Activated CD4-positive, alpha-beta T cell treated with anti-CD3 and anti-CD28 coated beads, Interleukin-2, amount 50 U/mL, for 1 hour (primary cell): ENCODE data around the gene GYPB.
"Not testable (repeated sequence)": the region's sequence is repeated elsewhere in the genome, so short reads cannot be mapped to it uniquely, and the experiment has no call there.

ENCODE experiments used
- DNase-seq: peaks from one replicate; pipeline ENCODE4 v3.0.0-alpha.2; 2020

Gene GYPB

DNA sequence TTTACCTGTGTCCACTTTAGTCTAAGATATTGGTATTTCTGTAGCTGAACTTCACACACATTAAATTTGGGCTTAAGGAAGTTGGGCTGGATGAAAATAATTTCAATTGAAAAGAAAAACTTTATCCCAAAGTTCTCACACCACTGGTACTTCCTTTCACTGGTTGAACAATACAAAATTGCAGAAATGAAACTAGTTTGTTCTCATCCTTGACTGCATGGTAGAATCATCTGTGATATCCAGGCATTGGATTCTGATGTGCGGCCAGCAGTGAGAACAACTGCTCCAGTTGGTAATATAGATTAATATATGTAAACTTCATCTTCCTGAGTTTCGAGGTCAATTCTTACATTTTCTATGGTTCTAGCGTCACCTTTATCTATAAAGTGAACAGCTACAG lies 10.6 kb downstream of the GYPB start:
- not testable (repeated sequence) for DNase-seq

DNA sequence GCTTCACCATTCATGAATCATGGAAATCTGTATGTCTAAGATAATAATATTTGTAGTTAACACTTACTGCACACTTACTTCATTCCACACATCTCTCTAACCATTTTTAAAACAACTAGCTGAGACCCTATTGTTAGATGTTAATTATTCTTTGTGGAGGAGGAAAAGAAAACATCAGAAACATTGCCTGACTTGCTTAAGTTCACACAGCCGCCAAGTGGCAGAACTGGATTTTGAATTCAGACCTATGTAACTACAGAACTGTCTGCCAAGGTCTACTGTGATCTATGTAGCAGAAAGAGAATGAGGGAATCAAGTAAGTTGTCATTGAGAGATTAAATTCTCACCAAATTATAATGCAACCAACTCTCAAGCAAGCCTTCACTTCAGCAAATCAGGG lies 11.2 kb downstream of the GYPB start:
- not testable (repeated sequence) for DNase-seq

DNA sequence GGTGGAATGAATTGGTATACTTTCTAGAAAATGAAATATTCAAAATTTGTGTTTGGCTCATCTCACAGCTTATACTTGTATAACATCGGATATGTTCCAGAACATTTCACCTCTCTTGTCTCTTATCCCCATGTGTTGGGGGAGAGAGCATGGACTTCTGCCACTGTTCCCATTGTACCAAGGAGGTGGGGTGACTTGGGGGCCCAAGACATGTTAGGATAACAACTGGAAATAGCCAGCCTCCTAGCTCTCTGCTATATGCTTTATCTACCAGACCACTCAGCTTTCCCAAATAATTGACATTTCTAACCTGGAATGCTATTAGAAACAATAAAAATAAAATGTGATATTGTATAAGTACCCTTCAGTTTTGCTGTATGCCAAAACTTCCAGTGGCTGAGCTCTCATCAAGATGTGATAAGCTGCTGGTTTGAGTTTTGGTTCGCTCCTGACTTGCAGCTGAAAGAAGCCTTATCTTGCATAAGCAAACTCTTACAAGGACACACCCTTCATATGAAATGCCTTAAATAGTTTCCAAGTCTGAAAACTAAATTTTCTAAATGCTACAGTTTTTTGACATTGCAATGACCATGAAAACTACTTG lies 12.9 kb downstream of the GYPB start:
- DNase-seq, result not testable (repeated sequence)

DNA sequence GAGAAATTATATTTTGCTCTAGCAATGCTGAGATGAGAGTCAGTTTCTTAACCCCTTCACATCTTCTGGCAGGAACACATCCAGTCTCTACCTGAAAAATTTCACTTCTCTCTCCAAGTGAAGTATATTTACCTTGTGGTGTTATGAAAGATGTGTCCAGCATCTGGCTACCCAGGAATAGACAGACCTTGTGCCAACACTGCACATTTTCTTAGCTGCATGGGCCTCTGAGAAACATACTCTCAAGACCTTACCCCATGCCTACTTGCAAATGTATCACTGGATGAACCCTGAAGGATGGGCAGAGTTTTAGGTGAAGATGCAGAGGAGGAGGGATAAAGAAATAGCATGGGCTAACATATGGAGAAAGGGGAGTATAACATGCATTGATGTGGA lies 13.6 kb downstream of the GYPB start:
- not testable (repeated sequence) for DNase-seq

DNA sequence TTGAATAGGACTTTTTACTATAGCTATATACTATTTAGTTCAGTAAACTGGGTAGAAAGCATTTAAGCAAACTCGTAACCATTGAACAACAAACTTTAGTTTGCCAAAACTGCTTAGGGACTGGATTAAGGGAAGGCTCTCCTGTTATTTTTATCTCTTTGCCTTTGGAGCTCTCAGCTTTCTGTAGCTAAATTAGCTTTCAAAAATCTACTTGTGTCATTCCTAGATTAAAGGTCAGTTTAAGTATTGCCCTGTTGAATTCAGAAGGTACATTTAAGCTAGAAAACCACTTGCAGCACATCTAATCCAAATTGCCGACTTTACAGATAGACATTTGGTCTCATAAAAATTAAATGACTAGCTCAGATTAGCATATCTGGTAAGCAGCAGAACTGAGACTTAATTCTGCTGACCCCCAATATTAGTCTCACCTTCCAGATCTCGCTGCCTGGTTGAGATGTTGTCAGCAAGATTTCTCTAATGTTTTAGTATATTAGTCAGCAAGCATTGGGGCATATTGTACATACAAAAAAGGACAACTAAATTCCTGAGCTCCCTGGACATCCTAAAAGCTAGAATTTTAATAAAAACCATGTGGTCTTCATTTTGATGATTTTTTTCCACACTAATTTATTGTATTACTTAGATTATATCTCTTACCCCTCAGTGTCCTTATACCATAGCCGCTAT lies 14.2 kb downstream of the GYPB start:
- not testable (repeated sequence) for DNase-seq

DNA sequence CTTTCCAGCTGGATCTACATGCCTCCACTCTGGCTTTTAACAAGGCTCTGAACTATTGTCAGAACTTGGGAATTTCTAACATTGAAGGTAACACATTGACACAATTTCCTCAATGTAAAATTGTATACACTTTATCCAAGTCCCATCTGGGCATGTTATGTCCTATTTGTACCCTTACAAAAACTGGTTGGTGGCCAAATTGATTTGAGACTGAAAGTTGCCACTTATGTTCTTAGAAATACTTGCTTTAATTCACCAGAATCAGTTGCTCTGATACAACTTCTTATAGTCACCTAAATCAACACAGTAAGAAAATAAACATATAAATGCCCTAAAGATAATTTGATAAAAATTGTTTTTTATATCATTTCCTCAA lies 15.3 kb downstream of the GYPB start:
- not testable (repeated sequence) for DNase-seq

DNA sequence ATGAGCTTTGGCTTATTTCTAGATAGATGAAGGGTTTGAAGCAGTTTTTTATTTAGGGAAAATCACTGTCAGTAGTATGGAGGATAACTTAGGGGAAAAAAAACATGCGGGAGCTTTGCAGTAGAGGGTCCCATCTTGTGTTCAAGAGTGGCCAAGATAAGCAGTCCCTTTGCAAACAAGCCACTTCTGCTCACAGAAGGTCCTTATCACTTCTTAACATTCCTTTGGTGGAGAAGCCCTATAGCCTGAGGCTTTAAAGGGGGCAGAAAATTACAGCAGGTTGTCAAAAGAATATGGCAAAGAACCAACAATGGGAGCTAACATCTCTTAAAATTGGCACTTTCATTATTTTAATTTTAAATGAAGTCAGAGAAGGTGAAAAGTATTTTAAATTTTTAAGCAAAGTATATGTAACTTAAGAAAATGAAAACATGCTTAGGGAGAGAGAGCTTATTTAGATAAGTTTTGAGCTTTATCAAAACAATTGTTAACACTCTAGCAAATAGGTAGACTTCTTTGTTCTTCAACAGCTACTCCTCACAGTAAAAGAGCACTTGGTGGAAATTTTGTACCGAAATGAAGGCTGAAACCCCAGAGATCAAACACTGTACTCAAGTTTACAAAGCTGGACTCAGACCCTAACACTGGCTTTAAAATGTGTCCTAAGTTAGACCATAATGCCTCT lies 15.8 kb downstream of the GYPB start:
- not testable (repeated sequence) for DNase-seq

DNA sequence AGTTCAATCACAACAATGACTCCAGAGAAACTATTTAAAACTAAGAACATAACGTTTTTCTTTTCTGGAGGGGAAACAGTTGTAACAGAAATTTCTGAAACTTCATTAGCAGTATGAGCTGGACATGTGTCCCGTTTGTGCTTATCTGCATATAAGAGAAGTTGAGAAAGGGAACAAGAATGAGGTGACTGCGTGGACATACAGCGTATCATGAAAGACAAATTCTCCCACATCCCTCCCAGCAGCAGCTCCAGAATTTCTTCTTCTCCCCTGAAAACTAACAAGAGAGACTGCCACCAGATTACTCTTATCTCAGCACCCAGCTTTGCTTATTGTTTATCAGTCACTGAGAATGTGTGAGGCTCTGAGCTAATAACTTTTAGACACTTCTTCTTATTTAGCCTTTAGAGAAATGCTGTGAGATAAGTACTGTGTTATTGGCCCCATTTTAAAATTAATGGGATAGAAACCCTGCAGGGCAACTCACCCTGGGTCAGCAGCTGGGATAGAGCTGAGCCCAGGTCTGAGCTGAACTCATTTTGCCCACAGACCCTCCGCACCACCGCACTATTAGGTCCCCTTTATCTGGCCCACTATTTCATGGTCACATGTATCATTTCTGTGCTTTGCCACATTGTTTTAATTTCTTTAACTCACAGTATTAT lies 18.7 kb downstream of the GYPB start:
- DNase-seq, result not testable (repeated sequence)

DNA sequence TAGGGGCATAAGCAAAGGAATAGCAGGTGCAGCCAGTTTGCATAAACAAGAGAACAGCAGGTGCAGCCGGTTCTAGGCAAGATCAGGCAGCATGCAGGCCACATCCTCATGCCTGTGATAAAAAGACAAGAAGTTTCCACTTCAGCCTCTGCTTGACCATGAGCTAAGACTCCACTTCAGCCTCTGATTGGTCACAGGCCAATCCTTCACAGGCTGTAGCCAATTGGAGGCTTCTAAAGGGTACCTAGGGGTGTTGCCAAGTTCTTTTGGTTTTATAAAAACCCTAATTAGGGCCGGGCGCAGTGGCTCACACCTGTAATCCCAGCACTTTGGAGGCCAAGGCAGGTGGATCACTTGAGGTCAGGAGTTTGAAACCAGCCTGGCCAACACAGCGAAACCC lies 23.0 kb downstream of the GYPB start:
- DNase-seq, result not testable (repeated sequence)

DNA sequence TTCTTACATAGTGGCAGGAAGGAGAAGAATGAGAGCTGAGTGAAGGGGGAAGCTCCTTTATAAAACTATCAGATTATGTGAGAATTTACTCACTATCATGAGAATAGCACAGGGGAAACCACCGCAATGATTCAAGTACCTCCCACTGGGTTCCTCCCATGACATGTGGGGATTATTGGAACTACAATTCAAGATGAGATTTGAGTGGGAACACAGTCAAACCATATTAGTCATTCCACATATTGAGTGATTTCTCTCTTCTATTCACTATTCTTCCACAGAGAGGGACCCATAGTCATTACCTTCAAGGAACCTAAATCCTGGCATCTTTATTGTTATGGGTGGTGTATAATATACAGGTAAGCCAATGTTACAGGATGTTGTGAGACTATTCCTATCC lies 27.4 kb downstream of the GYPB start:
- DNase-seq, result not testable (repeated sequence)

DNA sequence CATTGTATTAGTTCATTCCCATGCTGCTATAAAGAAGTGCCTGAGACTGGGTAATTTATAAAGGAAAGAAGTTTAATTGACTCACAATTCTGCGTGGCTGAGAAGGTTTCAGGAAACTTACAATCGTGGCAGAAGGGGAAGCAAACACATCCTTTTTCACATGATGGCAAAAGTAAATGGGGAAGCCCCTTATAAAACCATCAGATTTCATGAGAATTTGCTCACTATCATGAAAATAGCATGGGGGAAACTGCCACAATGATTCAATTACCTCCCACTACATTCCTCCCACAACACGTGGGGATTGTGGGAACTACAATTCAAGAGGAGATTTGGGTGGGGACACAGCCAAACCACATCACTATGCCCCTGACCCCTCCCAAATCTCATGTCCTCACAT lies 28.5 kb downstream of the GYPB start:
- not testable (repeated sequence) for DNase-seq

DNA sequence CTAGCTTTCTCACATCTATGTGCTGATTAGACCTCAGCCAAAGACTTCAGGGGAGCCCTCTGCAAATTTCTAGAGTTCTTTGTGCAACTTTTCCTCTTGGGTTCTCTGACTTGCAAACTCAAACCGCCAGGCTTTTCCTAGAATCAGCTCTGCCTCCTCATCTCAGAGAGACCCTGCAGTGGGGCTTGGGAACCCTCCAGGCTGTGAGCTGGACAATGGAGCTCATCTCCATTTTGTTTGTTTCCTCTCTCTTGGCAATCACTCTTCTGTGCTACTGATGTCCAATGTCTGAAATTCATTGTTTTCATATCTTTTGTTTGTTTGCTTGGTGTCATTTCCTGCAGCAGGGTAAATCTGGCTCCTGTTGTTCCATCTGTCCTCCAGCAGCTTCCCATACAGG lies 33.0 kb downstream of the GYPB start:
- no peak for DNase-seq

DNA sequence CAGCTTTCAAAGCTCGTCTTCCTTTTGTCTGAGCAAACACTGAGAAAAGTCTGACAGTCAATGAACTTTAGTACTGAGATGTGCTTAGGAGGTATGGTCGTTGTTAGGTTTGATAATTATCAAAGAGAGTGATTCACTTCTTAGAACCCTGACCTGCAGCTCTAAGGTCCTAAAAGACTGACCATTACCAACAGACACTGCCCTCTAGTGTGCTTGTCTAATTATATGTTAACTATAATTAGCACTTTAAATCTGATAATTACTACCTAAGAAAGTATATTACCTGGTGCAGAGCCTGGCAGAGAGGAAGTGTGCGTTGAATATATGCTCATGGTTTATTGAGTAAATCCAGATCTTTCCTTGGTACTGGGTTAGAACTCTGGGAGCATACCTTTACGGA lies 38.4 kb downstream of the GYPB start:
- DNase-seq, result not testable (repeated sequence)

DNA sequence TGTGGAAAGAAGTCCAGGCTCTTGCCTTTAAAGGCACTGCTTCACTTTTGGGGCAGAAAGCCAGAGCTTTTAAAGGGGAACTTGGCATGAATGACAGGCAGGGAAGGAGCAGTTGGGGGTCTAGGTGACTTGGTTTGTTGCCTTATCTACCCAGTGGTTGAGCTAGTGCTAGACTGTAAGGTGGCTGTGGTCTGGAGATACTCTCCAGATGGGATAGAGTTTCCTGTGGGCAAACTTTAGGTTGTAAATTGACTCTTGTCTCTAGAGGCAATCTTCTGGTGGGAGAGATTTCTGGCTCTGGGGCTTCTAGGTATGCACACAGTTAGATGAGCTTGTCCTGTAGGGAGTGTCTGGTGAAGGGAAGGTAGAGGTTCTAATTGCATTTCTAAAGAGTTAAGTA lies 43.7 kb downstream of the GYPB start:
- not testable (repeated sequence) for DNase-seq

DNA sequence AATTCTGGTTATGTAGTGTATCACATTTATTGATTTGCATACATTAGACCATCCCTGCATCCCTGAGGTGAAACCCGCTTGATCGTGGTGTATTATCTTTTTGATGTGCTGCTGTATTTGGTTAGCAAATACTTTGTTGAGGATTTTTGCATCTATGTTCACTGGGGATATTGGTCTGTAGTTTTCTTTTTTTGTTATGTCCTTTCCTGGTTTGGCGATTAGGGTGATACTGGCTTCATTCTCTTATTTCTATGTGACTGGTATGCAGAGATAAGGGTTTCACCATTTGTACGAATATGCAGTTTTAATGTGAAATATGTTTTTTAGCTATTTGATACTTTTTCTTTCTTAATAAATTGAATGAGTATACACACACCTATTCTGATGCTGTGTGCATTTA lies 45.2 kb downstream of the GYPB start:
- not testable (repeated sequence) for DNase-seq

DNA sequence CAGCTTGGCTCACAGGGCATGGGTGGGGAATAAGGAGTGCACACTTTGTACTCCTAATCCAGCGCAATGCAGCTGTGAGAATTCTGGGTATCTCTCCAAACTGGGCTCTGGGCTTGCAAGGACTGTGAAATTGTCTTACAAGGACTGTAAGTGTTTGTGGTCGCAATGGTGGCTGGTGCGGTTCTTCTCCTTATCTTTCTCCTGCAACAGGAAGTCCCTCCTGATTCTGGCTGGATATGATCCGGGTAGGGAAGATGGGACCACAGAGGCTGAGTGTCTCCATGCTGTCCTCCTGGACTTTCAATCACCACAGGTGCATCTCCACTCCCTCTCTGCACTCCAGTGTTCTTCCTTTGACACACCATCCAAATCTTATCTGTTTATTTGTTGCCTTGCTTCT lies 58.1 kb downstream of the GYPB start:
- no peak for DNase-seq

DNA sequence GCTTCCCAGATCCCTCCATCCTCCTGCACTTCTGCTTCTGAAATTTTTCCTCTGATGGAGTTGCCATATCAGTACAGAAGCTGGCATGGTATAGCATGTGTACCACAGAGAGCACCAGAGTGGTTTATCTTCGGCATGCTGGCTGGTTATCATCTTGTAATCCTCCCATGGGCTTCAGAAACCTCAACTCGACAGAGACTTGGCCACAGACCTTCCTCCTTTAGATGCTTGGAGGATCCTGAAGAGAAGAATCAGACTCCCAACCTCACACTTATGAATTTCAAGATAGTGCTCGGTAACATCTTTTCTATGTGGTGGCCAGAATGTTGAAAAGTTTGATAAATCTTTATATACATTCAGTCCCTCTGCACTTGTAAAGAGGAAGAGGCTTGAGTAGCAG lies 63.9 kb downstream of the GYPB start:
- DNase-seq, result not testable (repeated sequence)

DNA sequence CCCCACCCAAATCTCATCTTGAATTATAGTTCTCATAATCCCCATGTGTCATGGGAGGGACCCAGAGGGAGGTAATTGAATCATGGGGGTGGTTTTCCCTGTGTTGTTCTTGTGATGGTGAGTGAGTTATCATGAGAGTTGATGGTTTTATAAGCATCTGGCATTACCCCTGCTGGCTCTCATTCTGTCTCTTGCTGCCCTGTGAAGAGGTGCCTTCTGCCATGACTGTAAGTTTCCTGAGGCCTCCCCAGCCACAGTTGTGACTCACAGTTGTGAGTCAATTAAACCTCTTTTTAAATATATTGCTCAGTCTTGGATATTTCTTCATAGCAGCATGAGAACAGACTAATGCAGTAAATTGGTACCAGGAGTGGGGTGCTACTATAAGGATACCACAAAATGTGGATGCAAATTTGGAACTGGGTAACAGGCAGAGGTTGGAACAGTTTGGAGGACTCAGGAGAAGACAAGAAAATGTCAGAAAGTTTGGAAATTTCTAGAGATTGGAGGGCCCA lies 67.7 kb downstream of the GYPB start:
- DNase-seq, result not testable (repeated sequence)

DNA sequence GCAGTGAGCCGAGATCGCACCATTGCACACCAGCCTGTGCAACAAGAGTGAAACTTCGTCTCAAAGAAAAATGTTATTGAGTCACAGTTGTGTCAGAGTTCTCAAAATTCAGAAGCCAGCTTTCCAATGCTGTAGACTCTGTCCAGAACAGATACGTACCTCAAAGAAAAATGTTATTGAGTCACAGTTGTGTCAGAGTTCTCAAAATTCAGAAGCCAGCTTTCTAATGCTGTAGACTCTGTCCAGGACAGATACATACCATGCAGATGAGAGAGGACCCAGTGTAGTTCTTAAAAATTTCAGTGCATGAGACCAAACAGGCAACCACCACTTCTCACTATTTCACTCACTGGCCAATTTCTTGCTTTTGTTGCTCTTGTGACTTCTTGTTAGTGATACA lies 68.2 kb downstream of the GYPB start:
- DNase-seq, result not testable (repeated sequence)

DNA sequence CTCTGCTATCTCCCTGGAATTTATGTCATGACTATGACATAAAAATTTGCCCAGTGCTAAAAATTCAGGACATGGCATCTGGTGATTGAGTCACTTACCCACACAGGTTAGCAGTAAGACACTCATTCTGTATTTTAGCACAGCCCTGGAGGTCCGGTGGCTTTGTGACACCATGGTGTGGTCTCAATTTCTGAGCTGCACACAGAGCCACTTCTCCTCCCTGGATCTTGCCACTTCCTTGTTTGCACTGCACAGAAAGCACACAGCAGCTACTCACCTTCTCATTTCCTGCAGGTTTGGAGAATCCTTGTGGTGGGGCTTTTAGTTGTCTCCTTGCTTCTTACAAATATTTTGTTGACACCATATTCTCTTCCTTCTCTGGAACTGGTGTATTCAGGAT lies 69.0 kb downstream of the GYPB start:
- not testable (repeated sequence) for DNase-seq

DNA sequence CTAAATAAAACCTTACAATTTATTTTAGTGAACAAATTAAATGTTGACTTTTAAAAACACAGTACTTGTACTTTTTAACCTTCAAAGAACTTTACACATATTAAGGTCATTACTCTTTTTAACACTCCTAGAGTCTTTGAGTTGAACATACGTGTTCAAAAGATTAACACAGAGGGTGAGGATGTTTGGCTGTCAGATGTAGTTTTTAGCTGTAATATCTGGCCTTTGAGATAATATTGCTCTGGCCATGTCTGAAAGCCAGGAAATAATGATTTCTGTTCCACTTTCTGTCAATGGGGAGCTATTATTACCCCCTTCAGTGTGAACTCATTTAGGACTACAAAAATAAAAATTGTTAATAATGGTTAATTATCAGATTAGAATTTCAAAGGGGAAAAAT lies 71.7 kb downstream of the GYPB start:
- DNase-seq, result not testable (repeated sequence)
